ENCODE measurements around the gene DCTN3. TPM values are rescaled to one million over a fixed set of nuclear protein-coding genes. Genes with fewer than 3 reads are reported as not detected.

DCTN3 gene
- total RNA-seq, 1 experiment from 2014 or later = 110 TPM

- Histone ChIP-seq H3K4me1 (replicated peaks) (no peaks in the 10 kb centered on the region), H3K27ac (no peak overlapping the region), H3K27me3 (replicated peaks) (peaks cover 27% of the 10 kb centered on the region), H3K4me3 (no peak overlapping the region), H3K9me3 (replicated peaks) (no peaks in the 10 kb centered on the region), H3K36me3 (no peaks in the 10 kb centered on the region)
- no peak for DNase-seq (ENCODE audit: low read depth in 1 of 2, low spot score in 2 of 2)
These were observed 34.2 kb downstream of the DCTN3 start for GRCh38 chr9:34585946-34586669.

- H3K27ac ChIP-seq = no peak overlapping the region
- H3K27me3 ChIP-seq (replicated peaks) = peaks cover 18% of the 10 kb centered on the region; the same call in 1 of the 2 replicates
- no peaks in the 10 kb centered on the region for H3K4me1 ChIP-seq (replicated peaks)
- H3K9me3 ChIP-seq (replicated peaks) = no peaks in the 10 kb centered on the region
- no peak overlapping the region for H3K4me3 ChIP-seq
- H3K36me3 ChIP-seq = no peaks in the 10 kb centered on the region
- DNase-seq (ENCODE audit: low read depth in 1 of 2, low spot score in 2 of 2) = no peak
These were observed 35.3 kb downstream of the DCTN3 start for GRCh38 chr9:34584970-34585369.

GRCh38 chr9:34582787-34583186 lies 37.5 kb downstream of the DCTN3 start:
- Histone ChIP-seq H3K9me3 (replicated peaks) (no peaks in the 10 kb centered on the region), H3K4me1 (replicated peaks) (no peaks in the 10 kb centered on the region), H3K4me3 (no peak overlapping the region), H3K27me3 (replicated peaks) (peaks cover 7% of the 10 kb centered on the region), H3K27ac (no peak overlapping the region), H3K36me3 (no peaks in the 10 kb centered on the region)
- no peak for DNase-seq (ENCODE audit: low read depth in 1 of 2, low spot score in 2 of 2)

DNA sequence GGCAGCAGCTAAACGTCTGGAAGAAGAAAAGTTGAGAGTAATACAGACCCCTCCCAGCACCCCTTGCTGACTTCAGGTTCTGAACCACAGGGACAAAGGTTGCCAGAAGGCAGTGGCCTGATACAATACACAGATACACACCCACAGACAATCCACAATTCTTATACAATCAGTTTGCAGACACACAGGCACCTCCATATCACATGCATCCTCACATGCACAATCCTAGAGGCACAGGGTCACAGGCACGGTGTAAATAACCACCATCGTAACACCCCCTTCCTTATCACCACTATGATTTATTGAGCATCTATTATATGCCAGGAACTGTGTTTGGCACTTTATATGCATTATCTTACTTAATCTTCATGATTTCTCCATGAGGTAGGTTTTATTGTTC lies 39.0 kb downstream of the DCTN3 start:
- no peaks in the 10 kb centered on the region for H3K4me1 ChIP-seq (replicated peaks)
- H3K36me3 ChIP-seq = no peaks in the 10 kb centered on the region
- peaks cover 4% of the 10 kb centered on the region; the same call in 1 of the 2 replicates for H3K27me3 ChIP-seq (replicated peaks)
- no peak overlapping the region for H3K4me3 ChIP-seq
- no peak for DNase-seq (ENCODE audit: low read depth in 1 of 2, low spot score in 2 of 2)
- no peak overlapping the region for H3K27ac ChIP-seq
- H3K9me3 ChIP-seq (replicated peaks) = no peaks in the 10 kb centered on the region

GRCh38 chr9:34580358-34580757 lies 39.9 kb downstream of the DCTN3 start:
- peaks cover 4% of the 10 kb centered on the region; the same call in 1 of the 2 replicates for H3K27me3 ChIP-seq (replicated peaks)
- H3K4me3 ChIP-seq = no peak overlapping the region
- H3K36me3 ChIP-seq = no peaks in the 10 kb centered on the region
- DNase-seq (ENCODE audit: low read depth in 1 of 2, low spot score in 2 of 2) = no peak
- H3K27ac ChIP-seq = no peak overlapping the region
- no peaks in the 10 kb centered on the region for H3K4me1 ChIP-seq (replicated peaks)
- no peaks in the 10 kb centered on the region for H3K9me3 ChIP-seq (replicated peaks)

GRCh38 chr9:34579808-34580163 lies 40.5 kb downstream of the DCTN3 start:
- Histone ChIP-seq H3K4me3 (no peak overlapping the region), H3K27me3 (replicated peaks) (peaks cover 4% of the 10 kb centered on the region; the same call in 1 of the 2 replicates), H3K27ac (no peak overlapping the region), H3K4me1 (replicated peaks) (no peaks in the 10 kb centered on the region), H3K36me3 (no peaks in the 10 kb centered on the region), H3K9me3 (replicated peaks) (no peaks in the 10 kb centered on the region)
- no peak for DNase-seq (ENCODE audit: low read depth in 1 of 2, low spot score in 2 of 2)

DNA sequence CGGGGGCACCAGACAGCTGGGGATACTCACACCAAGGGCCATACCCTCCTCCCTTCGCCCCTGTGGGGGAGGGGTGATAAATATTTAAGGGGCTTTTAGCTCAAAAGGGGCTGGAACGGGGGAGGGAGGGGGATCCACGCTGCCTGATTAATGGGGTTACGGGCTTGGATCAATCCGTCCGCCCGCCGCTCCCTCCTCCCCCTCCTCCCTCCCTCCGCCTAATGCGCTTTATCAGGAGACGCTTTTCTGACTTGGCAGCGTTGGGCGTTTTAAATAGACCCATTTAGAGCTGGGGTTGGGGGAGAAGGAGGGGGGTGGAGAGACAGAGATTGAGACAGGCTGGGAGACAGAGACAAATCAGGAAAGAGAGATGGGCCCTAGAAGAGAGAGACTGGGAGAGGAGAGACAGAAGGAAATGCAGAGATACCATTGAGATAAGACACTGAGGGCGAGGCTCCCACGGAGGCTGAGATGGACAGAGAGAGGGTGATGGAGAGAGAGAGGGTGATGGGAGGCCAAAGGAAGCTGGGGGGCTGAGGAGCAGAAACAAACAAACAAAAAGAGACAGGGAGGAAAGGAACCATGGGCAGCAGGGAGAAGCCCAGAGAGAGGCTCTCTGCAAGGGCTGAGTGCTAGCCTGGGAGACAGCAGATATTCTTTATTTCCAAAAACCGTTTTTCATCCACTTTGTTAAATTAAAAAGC lies 41.0 kb downstream of the DCTN3 start:
- Histone ChIP-seq H3K27ac (no peak overlapping the region), H3K27me3 (replicated peaks) (peaks cover 4% of the 10 kb centered on the region; the same call in 1 of the 2 replicates)

GRCh38 chr9:34578241-34579103 lies 41.8 kb downstream of the DCTN3 start:
- Histone ChIP-seq H3K36me3 (no peaks in the 10 kb centered on the region), H3K27ac (no peak overlapping the region), H3K4me1 (replicated peaks) (no peaks in the 10 kb centered on the region), H3K9me3 (replicated peaks) (no peaks in the 10 kb centered on the region), H3K27me3 (replicated peaks) (peaks cover 4% of the 10 kb centered on the region; the same call in 1 of the 2 replicates), H3K4me3 (no peak overlapping the region)
- DNase-seq (ENCODE audit: low read depth in 1 of 2, low spot score in 2 of 2) = no peak

More for the DNA sequence above, 41.0 kb downstream of the DCTN3 start:
- H3K4me1 ChIP-seq (replicated peaks) = no peaks in the 10 kb centered on the region
- no peak overlapping the region for H3K4me3 ChIP-seq
- H3K9me3 ChIP-seq (replicated peaks) = no peaks in the 10 kb centered on the region
- no peak for DNase-seq (ENCODE audit: low read depth in 1 of 2, low spot score in 2 of 2)
- no peaks in the 10 kb centered on the region for H3K36me3 ChIP-seq

- Histone ChIP-seq H3K27ac (no peak overlapping the region), H3K4me1 (replicated peaks) (no peaks in the 10 kb centered on the region), H3K27me3 (replicated peaks) (peaks cover 4% of the 10 kb centered on the region; the same call in 1 of the 2 replicates)
These were observed 42.7 kb downstream of the DCTN3 start for GRCh38 chr9:34577400-34578240.

GRCh38 chr9:34576597-34577399 lies 43.5 kb downstream of the DCTN3 start:
- no peak for DNase-seq (ENCODE audit: low read depth in 1 of 2, low spot score in 2 of 2)
- peaks cover 4% of the 10 kb centered on the region; the same call in 1 of the 2 replicates for H3K27me3 ChIP-seq (replicated peaks)
- no peaks in the 10 kb centered on the region for H3K4me1 ChIP-seq (replicated peaks)
- no peaks in the 10 kb centered on the region for H3K36me3 ChIP-seq
- no peaks in the 10 kb centered on the region for H3K9me3 ChIP-seq (replicated peaks)
- H3K4me3 ChIP-seq = no peak overlapping the region
- H3K27ac ChIP-seq = no peak overlapping the region

More at GRCh38 chr9:34577400-34578240, 42.7 kb downstream of the DCTN3 start:
- Histone ChIP-seq H3K36me3 (no peaks in the 10 kb centered on the region), H3K9me3 (replicated peaks) (no peaks in the 10 kb centered on the region), H3K4me3 (no peak overlapping the region)
- DNase-seq (ENCODE audit: low read depth in 1 of 2, low spot score in 2 of 2) = no peak

DNA sequence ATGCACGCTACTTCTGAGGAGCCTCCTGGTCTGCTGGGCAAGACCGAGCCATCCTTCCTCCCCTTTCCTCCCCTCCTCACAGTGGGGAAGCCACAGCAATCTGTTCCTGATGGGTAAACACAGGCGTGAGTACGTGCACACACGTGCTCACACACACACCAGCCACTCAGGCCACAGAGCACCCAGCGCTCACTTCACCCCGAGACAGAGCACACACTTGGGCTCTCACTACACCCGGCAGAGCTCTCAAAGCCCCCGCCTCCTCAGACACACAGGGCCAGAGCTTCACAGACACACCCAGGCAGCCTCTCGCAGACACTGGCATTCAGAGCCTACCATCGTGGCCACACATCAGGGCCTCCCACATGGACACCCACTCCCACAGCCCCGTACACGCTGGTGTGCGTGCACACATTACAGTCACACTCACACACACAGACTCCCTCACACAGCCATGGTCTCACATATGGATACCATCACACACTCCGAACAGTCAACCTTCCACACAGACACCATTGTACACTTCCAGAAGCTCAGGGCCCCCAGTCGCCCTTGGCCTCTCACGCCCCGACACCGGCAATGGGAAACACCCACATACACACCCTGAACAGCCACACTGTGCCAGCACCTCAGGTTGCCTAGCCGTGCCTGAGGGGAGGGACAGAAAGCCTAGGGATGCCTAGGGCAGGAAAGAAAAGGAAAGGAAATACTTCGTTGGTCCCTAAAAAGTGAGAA lies 44.3 kb downstream of the DCTN3 start:
- no peaks in the 10 kb centered on the region for H3K4me1 ChIP-seq (replicated peaks)
- peaks cover 4% of the 10 kb centered on the region; the same call in 1 of the 2 replicates for H3K27me3 ChIP-seq (replicated peaks)
- H3K27ac ChIP-seq = no peak overlapping the region
- no peak overlapping the region for H3K4me3 ChIP-seq
- H3K36me3 ChIP-seq = no peaks in the 10 kb centered on the region
- DNase-seq (ENCODE audit: low read depth in 1 of 2, low spot score in 2 of 2) = no peak
- H3K9me3 ChIP-seq (replicated peaks) = no peaks in the 10 kb centered on the region

DNA sequence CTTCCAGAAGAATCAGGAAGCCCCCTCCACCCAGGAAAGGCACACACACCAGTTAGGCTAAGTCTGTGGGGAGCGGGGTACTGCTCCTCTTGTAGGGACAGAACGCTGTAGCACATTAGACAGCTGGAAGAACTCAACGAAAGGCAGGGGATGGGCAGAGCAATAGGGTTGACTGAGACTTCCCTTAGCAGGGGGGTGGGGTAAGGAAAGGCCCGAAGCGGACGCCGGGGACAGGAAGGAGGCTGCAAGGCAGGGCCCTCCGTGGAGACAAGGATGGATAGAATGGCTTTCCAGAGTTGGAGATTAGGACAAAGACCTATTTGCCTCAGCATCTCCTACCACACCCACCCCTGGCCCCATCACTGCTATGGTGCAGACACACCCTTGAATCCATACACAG lies 45.1 kb downstream of the DCTN3 start:
- no peak for DNase-seq (ENCODE audit: low read depth in 1 of 2, low spot score in 2 of 2)
- Histone ChIP-seq H3K27me3 (replicated peaks) (peaks cover 4% of the 10 kb centered on the region; the same call in 1 of the 2 replicates), H3K4me3 (no peak overlapping the region), H3K27ac (no peak overlapping the region), H3K9me3 (replicated peaks) (no peaks in the 10 kb centered on the region), H3K36me3 (no peaks in the 10 kb centered on the region), H3K4me1 (replicated peaks) (no peaks in the 10 kb centered on the region)

Data from SJSA1 (cell line).